T-helper 17 cell (primary cell): ENCODE data around the gene GRID2IP. TPM values are rescaled to one million over a fixed set of nuclear protein-coding genes. Genes with fewer than 3 reads are reported as not detected.
"Not testable (repeated sequence)": the region's sequence is repeated elsewhere in the genome, so short reads cannot be mapped to it uniquely, and the experiment has no call there.

Experiments
- ATAC-seq: fragments of 150-1000 bp; cut with Tn5 transposase; 2 replicates; pipeline ENCODE4 v1.10.0; 2021; ENCODE audit warnings: mild to moderate bottlenecking, moderate library complexity
- DNase-seq, 3 donors: peaks; one replicate each; pipeline versions ENCODE4 v3.0.0 to v3.0.0-alpha.2; 2020 to 2021
- H3K9me3 ChIP-seq: one replicate; pipeline ENCODE4 v1.7.0; 2013; ENCODE audit warnings: low read length, mild to moderate bottlenecking; ENCODE audit not compliant: control insufficient read depth, poor library complexity, severe bottlenecking
- H3K27ac Mint-ChIP-seq: one replicate; pipeline ENCODE4 v1.8.0; 2022; ENCODE audit warnings: mild to moderate bottlenecking, moderate library complexity, mixed read lengths
- H3K27me3 Mint-ChIP-seq: one replicate; pipeline ENCODE4 v1.8.0; 2022; ENCODE audit warnings: mixed read lengths
- H3K36me3 Mint-ChIP-seq: one replicate; pipeline ENCODE4 v1.8.0; 2022; ENCODE audit warnings: low read depth, mixed read lengths
- H3K4me1 Mint-ChIP-seq: one replicate; pipeline ENCODE4 v1.8.0; 2022; ENCODE audit warnings: mild to moderate bottlenecking, mixed read lengths
- H3K4me3 Mint-ChIP-seq: one replicate; pipeline ENCODE4 v1.8.0; 2022; ENCODE audit warnings: mild to moderate bottlenecking, moderate library complexity, mixed read lengths
- total RNA-seq, 4 donors: library from RNA in 2 of 4; stranded (reverse) in 2 of 4; gene quantifications; one replicate each; pipeline ENCODE4 v1.2.3 and lab custom pipeline; 2022 to 2026

Gene GRID2IP
- total RNA-seq, 2 donors from 2014 or later: 0.17 to 0.18 TPM

- Mint-ChIP-seq H3K27me3 (no peaks in the 10 kb centered on the region), H3K4me3 (no peak overlapping the region), H3K36me3 (no peaks in the 10 kb centered on the region), H3K4me1 (no peaks in the 10 kb centered on the region), H3K27ac (no peak overlapping the region)
- no peaks in the 10 kb centered on the region for H3K9me3 ChIP-seq
- no peak for DNase-seq
- no peak for ATAC-seq
Observed at GRCh38 chr7:6453734-6454133, 97.5 kb downstream of the GRID2IP start.

GRCh38 chr7:6451224-6451705, 100.0 kb downstream of the GRID2IP start:
- Mint-ChIP-seq H3K27ac (no peak overlapping the region), H3K4me3 (no peak overlapping the region)

GRCh38 chr7:6450591-6450990, 100.7 kb downstream of the GRID2IP start:
- not testable (repeated sequence) for ATAC-seq, H3K4me3 Mint-ChIP-seq, H3K36me3 Mint-ChIP-seq, DNase-seq, H3K27ac Mint-ChIP-seq, H3K27me3 Mint-ChIP-seq, H3K9me3 ChIP-seq
- H3K4me1 Mint-ChIP-seq: peaks cover 11% of the 10 kb centered on the region

More at GRCh38 chr7:6451224-6451705, 100.0 kb downstream of the GRID2IP start:
- Mint-ChIP-seq H3K36me3 (peaks cover 3% of the 10 kb centered on the region), H3K4me1 (peaks cover 8% of the 10 kb centered on the region), H3K27me3 (no peaks in the 10 kb centered on the region)
- no peak for ATAC-seq
- H3K9me3 ChIP-seq: no peaks in the 10 kb centered on the region
- DNase-seq: no peak

GRCh38 chr7:6449884-6450283, 101.4 kb downstream of the GRID2IP start:
- not testable (repeated sequence) for H3K4me3 Mint-ChIP-seq, H3K9me3 ChIP-seq, DNase-seq, H3K27me3 Mint-ChIP-seq, H3K36me3 Mint-ChIP-seq, ATAC-seq
- peak overlapping the region; percentile 56 for H3K27ac Mint-ChIP-seq
- H3K4me1 Mint-ChIP-seq: peaks cover 14% of the 10 kb centered on the region

- Mint-ChIP-seq H3K27me3 (no peaks in the 10 kb centered on the region), H3K4me1 (peaks cover 17% of the 10 kb centered on the region), H3K36me3 (peaks cover 3% of the 10 kb centered on the region), H3K27ac (no peak overlapping the region), H3K4me3 (peak overlapping the region; percentile 59)
- DNase-seq (no peak), ATAC-seq (no peak)
- H3K9me3 ChIP-seq: no peaks in the 10 kb centered on the region
Observed at GRCh38 chr7:6448943-6449543, 102.2 kb downstream of the GRID2IP start.

- DNase-seq (peak; percentile 94 to 98 (median 97)), ATAC-seq (peak; percentile 84)
- H3K27ac Mint-ChIP-seq: peak within 1 kb of the TSS; percentile 98
- H3K4me3 Mint-ChIP-seq: peak within 1 kb of the TSS; percentile 93
- H3K4me1 Mint-ChIP-seq: peaks cover 21% of the 10 kb centered on the region
- no peaks in the 10 kb centered on the region for H3K9me3 ChIP-seq
- peaks cover 7% of the 10 kb centered on the region for H3K36me3 Mint-ChIP-seq
- H3K27me3 Mint-ChIP-seq: no peaks in the 10 kb centered on the region
Observed at GRCh38 chr7:6447581-6448199, 103.6 kb downstream of the GRID2IP start, which contains the start of gene DAGLB. TSS of gene DAGLB (minus strand) at chr7:6447954. CDS start at chr7:6447842, 112 bp downstream.

Other genes starting within 250 kb of the GRID2IP start
- 1 to 10 TPM; 6.0 to 6.2 TPM for gene FAM220A, start 202.5 kb downstream of the GRID2IP start, total RNA-seq
- gene RAC1, start 176.9 kb downstream of the GRID2IP start, total RNA-seq: 10 to 100 TPM; 62.2 to 69.4 TPM
- gene DAGLB, start 103.5 kb downstream of the GRID2IP start, total RNA-seq: 10 to 100 TPM; 19.6 to 26.8 TPM
- gene KDELR2, start 67.3 kb downstream of the GRID2IP start, total RNA-seq: 10 to 100 TPM; 38.3 to 38.4 TPM
- gene ZDHHC4, start 26.0 kb upstream of the GRID2IP start, total RNA-seq: 10 to 100 TPM; 19.1 to 20.6 TPM
- 10 to 100 TPM; 50.5 to 50.7 TPM for gene INTS15, start 38.6 kb upstream of the GRID2IP start, total RNA-seq
- 1 to 10 TPM in 1 of 2 donors, under 1 TPM in 1; 0.85 to 1.1 TPM for gene ZNF853, start 64.1 kb upstream of the GRID2IP start, total RNA-seq
- 10 to 100 TPM; 37.1 to 39.9 TPM for gene ZNF316, start 85.9 kb upstream of the GRID2IP start, total RNA-seq
- 10 to 100 TPM; 26.1 to 26.5 TPM for gene ZNF12, start 155.5 kb upstream of the GRID2IP start, total RNA-seq
- under 1 TPM in 1 of 2 donors, not detected in 1; 0.50 TPM for gene RSPH10B2, start 202.6 kb upstream of the GRID2IP start, total RNA-seq